HG03064 (cell line): ENCODE results near the gene DHCR24.
"Not testable (repeated sequence)": the region's sequence is repeated elsewhere in the genome, so short reads cannot be mapped to it uniquely, and the experiment has no call there.

ENCODE experiments used
- ATAC-seq: cut with Tn5 transposase; IDR thresholded peaks from one replicate; pipeline ENCODE4 v1.9.1; 2021; ENCODE audit warnings: low read depth; ENCODE audit not compliant: unreplicated experiment

DHCR24 gene

GRCh38 chr1:54886724-54887664, at the start of gene DHCR24:
Gene DHCR24 (minus strand): TSS chr1:54887195. CDS start chr1:54887119, 76 bp downstream.
- peak; percentile 85 for ATAC-seq

GRCh38 chr1:54936791-54937190, 49.8 kb upstream of the DHCR24 start:
- no peak for ATAC-seq

- ATAC-seq: no peak
Observed at GRCh38 chr1:54934869-54935268, 47.9 kb upstream of the DHCR24 start.

GRCh38 chr1:54934081-54934480, 47.1 kb upstream of the DHCR24 start:
- ATAC-seq: not testable (repeated sequence)

GRCh38 chr1:54931275-54931840, 44.4 kb upstream of the DHCR24 start:
- no peak for ATAC-seq

- ATAC-seq: no peak
Observed at GRCh38 chr1:54929700-54930099, 42.7 kb upstream of the DHCR24 start.

GRCh38 chr1:54928327-54928726, 41.3 kb upstream of the DHCR24 start:
- ATAC-seq: no peak

- no peak for ATAC-seq
Observed at GRCh38 chr1:54927472-54928240, 40.7 kb upstream of the DHCR24 start.

GRCh38 chr1:54926970-54927369, 40.0 kb upstream of the DHCR24 start:
- ATAC-seq: no peak

- no peak for ATAC-seq
Observed at GRCh38 chr1:54922921-54923421, 36.0 kb upstream of the DHCR24 start.

- no peak for ATAC-seq
Observed at GRCh38 chr1:54922040-54922761, 35.2 kb upstream of the DHCR24 start.

- ATAC-seq: no peak
Observed at GRCh38 chr1:54919367-54920359, 32.7 kb upstream of the DHCR24 start.

GRCh38 chr1:54911076-54911475, 24.1 kb upstream of the DHCR24 start:
- not testable (repeated sequence) for ATAC-seq

GRCh38 chr1:54906586-54906985, 19.6 kb upstream of the DHCR24 start:
- no peak for ATAC-seq

- ATAC-seq: no peak
Observed at GRCh38 chr1:54904476-54905048, 17.6 kb upstream of the DHCR24 start.

- ATAC-seq: no peak
Observed at GRCh38 chr1:54894271-54894670, 7.3 kb upstream of the DHCR24 start.

GRCh38 chr1:54892586-54892985, 5.6 kb upstream of the DHCR24 start:
- ATAC-seq: no peak

- ATAC-seq: no peak
Observed at GRCh38 chr1:54889132-54889725, 2.2 kb upstream of the DHCR24 start.
